ENCODE results near the gene BICD1. TPM values are rescaled to one million over a fixed set of nuclear protein-coding genes. Genes with fewer than 3 reads are reported as not detected.
"Not testable (repeated sequence)": the region's sequence is repeated elsewhere in the genome, so short reads cannot be mapped to it uniquely, and the experiment has no call there.

BICD1 gene
- total and polyA plus RNA-seq, 7 donors, result 0.60 to 16.0 (median 9.4) TPM

DNA sequence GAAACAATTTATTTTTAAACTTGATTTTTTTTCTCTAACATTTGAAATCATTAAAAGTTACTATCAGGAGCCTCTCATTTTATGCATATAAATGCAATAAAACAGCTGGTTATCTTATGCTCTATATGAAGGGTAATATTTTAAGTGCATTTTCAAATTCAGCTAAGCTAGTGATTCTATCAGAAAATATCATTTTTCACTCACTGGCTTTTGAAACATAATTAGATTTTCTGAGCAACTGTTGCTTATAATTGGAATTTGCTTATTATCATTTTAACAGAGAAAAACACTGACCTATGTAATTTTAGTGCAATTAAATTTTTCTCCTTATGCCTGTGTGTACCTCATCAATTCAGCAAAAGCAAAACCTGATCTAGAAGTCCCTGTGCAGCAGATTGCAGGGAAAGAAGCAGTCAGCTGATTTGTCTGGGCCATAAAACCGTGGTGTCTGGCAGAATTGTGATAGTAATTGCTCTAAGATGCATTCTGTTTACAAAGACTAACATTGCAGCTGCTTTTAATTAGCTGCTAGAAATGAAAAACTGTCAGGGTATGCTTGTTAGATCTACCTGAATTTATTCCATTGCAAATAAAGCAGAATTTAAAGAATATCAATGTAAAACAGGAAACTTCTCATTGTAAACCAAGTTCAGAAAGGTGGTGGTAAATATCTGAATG is 75.0 kb downstream of the BICD1 start:
- 6 to 52% methylated on average over 1 of the region's 1 CpG for WGBS, 2 donors
- H3K4me1 ChIP-seq, result peaks cover 0 to 7% (median 3%) of the 10 kb centered on the region in 4 donors
- no peak for DNase-seq
- no peaks in the 10 kb centered on the region for H3K36me3 ChIP-seq
- H3K27ac ChIP-seq, result no peak overlapping the region
- TF ChIP-seq, protein P1, sequence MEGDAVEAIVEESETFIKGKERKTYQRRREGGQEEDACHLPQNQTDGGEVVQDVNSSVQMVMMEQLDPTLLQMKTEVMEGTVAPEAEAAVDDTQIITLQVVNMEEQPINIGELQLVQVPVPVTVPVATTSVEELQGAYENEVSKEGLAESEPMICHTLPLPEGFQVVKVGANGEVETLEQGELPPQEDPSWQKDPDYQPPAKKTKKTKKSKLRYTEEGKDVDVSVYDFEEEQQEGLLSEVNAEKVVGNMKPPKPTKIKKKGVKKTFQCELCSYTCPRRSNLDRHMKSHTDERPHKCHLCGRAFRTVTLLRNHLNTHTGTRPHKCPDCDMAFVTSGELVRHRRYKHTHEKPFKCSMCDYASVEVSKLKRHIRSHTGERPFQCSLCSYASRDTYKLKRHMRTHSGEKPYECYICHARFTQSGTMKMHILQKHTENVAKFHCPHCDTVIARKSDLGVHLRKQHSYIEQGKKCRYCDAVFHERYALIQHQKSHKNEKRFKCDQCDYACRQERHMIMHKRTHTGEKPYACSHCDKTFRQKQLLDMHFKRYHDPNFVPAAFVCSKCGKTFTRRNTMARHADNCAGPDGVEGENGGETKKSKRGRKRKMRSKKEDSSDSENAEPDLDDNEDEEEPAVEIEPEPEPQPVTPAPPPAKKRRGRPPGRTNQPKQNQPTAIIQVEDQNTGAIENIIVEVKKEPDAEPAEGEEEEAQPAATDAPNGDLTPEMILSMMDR (IDR thresholded peaks at IDR 0.05), result no peak
- TF ChIP-seq POLR2A (IDR thresholded peaks at IDR 0.05), result no peak
- H3K4me3 ChIP-seq, result no peak overlapping the region
- no peaks in the 10 kb centered on the region for H3K27me3 ChIP-seq
- no peaks in the 10 kb centered on the region for H3K9me3 ChIP-seq
- intact Hi-C loops (cut with DNase I), result no loop called here

DNA sequence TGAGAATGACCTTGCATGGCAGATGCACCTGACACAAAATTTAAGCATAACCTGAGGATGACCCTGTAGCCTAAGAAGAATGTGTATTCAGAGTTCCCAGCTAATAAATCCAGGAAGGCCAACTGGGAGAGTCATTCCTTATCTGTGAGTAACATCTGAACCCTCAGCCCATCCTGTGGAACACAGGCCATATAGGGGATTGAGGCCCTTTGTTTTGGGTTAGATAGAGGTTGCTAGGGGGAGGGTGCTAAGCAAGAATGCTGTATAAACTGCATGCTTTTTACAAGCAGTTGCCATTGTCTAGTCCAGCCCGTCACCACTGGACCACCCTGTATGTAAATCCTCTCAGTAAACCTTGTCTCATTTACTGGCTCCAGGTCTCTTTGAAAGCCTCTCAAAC is 77.0 kb downstream of the BICD1 start:
- Histone ChIP-seq H3K9me3 (no peaks in the 10 kb centered on the region), H3K4me3 (no peak overlapping the region), H3K27me3 (no peaks in the 10 kb centered on the region), H3K27ac (no peak overlapping the region), H3K4me1 (peaks cover 0 to 7% (median 3%) of the 10 kb centered on the region in 4 donors), H3K36me3 (no peaks in the 10 kb centered on the region)
- WGBS, 2 donors, result 89 to 95% methylated on average over 1 of the region's 1 CpG
- intact Hi-C loops (cut with DNase I), result no loop called here
- TF ChIP-seq, protein P1 (IDR thresholded peaks at IDR 0.05), result no peak
- TF ChIP-seq EP300 (IDR thresholded peaks at IDR 0.05) (no peak), POLR2A (IDR thresholded peaks at IDR 0.05) (no peak), POLR2AphosphoS5 (IDR thresholded peaks at IDR 0.05) (no peak)
- DNase-seq, result no peak

GRCh38 chr12:32187127-32187526 is 80.5 kb downstream of the BICD1 start:
- intact Hi-C loops (cut with DNase I); H3K9me3 ChIP-seq; H3K27me3 ChIP-seq; H3K4me1 ChIP-seq; H3K36me3 ChIP-seq; H3K4me3 ChIP-seq; H3K27ac ChIP-seq; DNase-seq: not testable (repeated sequence)
- 91 to 92% methylated on average over 8 of the region's 8 CpGs for WGBS, 2 donors

DNA sequence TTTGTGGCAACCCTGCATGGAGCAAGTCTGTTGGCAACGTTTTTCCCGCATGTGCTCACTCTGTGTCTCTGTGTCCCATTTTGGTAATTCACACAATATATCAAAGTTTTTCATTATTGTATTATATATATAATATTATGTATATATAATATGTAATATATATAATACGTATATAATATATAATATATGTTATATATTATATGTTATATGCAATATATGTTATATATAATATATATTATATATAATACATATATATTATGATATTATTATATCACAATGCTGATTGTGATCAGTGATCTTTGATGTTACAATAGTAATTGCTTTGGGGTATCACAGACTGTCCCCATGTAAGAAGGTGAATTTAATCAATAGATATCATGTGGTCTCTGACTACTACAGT is 84.8 kb downstream of the BICD1 start:
- TF ChIP-seq, protein P1 (IDR thresholded peaks at IDR 0.05), result no peak
- TF ChIP-seq POLR2AphosphoS5 (IDR thresholded peaks at IDR 0.05), result no peak
- no peak overlapping the region for H3K4me3 ChIP-seq
- H3K27me3 ChIP-seq, result no peaks in the 10 kb centered on the region
- DNase-seq, result no peak
- no peaks in the 10 kb centered on the region for H3K36me3 ChIP-seq
- intact Hi-C loops (cut with DNase I), result no loop called here
- WGBS, 2 donors, result 94 to 95% methylated on average over 3 of the region's 3 CpGs
- H3K27ac ChIP-seq, result no peak overlapping the region
- peaks cover 0 to 2% (median 0%) of the 10 kb centered on the region in 4 donors for H3K9me3 ChIP-seq
- no peaks in the 10 kb centered on the region for H3K4me1 ChIP-seq

- no peak for DNase-seq
- intact Hi-C loops (cut with DNase I), result no loop called here
- Histone ChIP-seq H3K4me1 (no peaks in the 10 kb centered on the region), H3K9me3 (peaks cover 0 to 2% (median 0%) of the 10 kb centered on the region in 4 donors), H3K4me3 (no peak overlapping the region), H3K27me3 (no peaks in the 10 kb centered on the region), H3K27ac (no peak overlapping the region), H3K36me3 (no peaks in the 10 kb centered on the region)
- TF ChIP-seq POLR2AphosphoS5 (IDR thresholded peaks at IDR 0.05) (no peak), EP300 (IDR thresholded peaks at IDR 0.05) (no peak), POLR2A (IDR thresholded peaks at IDR 0.05) (no peak)
- TF ChIP-seq, protein P1 (IDR thresholded peaks at IDR 0.05), result no peak
- WGBS, 2 donors, result 86 to 90% methylated on average over 6 of the region's 6 CpGs
These were observed 89.9 kb downstream of the BICD1 start for GRCh38 chr12:32196250-32197198.
